COLO829 (cell line): Measurements from ENCODE around the gene ASTN1.

Source experiments
- DNase-seq: peaks from one replicate; pipeline ENCODE4 v3.0.0; 2012; ENCODE audit warnings: low spot score

The ASTN1 gene

GRCh38 chr1:177164380-177165068 is at the start of gene ASTN1:
Gene ASTN1 (minus strand): TSS chr1:177164712. CDS start chr1:177164676, 36 bp downstream.
- DNase-seq, result no peak

DNA sequence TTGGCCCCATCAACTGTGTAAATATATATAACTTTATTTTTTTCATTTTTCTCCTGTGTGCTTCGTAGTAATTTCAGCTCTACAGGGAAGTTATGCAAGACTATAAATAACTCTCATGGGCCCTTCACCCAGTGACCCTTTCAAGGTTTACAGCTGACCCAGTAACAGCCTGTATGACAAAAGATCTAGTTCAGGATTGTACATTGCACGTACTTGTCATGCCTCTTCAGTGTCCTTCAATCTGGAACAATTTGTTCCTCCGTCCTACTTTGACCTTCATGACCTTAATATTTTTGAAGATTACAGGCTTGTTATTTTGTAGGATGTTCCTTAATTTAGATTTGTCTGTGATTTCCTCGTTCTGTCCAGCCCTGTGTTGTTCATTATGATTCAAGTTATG is 46.7 kb upstream of the ASTN1 start:
- no peak for DNase-seq

GRCh38 chr1:177210071-177210470 is 45.6 kb upstream of the ASTN1 start:
- DNase-seq, result no peak

- peak; percentile 71 for DNase-seq
Observed at GRCh38 chr1:177209357-177209756, 44.8 kb upstream of the ASTN1 start.

DNA sequence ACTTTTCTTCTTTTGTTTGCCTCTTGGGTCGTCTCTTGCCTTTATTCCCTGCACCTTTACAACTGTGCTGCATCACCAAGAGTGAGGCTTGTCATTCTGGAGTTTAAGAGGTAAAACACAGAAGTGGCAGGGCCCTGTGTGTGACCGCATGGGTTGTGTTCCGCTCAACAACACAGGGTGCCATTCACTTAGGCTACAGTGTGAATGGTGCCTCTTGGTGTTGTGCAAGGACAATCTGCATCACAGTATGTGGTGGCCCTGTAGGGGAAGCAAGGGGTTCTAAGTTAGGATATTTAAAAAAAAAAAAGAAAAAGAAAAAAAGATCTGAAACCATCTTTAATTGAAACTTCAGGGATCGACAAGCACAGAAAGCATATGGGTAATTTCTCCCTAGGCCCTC is 44.4 kb upstream of the ASTN1 start:
- DNase-seq, result no peak

- DNase-seq, result no peak
Observed at GRCh38 chr1:177206831-177207355, 42.4 kb upstream of the ASTN1 start.

DNA sequence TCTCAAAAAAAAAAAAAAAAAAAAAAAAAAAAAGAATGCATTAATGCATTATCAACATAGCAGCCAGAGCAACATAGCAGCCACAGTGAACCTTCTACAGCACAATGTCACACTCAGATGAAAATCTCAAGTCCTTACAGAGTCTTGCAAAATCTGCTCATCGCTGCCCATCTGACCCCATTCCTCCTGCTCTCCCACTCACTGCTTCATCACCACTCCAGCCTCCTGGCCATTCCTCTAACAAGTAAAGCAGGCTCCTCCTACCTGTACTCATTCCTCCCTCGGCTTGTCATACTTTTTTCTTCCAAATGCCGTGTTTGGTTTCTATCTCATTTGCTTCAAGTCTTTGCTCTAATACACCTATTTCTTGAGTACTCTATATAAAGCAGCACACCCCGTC is 35.8 kb upstream of the ASTN1 start:
- no peak for DNase-seq

DNA sequence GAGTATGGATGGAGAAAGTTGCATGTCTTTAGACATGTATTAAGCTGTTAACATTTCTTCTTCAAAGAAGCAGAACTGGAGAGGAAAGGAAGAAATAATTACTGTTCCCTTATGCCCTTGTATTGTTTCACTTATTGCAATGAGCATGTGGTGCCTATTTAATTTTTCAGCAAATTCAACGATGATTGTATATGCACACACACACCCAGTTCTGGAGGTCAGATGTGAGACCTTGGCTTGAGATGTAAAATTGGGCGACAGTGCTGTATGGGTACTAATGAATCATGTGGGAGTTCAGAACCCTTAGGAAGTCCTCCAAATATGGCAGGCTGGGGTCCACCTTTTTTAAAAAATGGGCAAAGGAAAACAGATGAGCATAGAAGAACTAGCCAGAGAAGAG is 33.7 kb upstream of the ASTN1 start:
- no peak for DNase-seq

- DNase-seq, result no peak
Observed at GRCh38 chr1:177190308-177190970, 25.9 kb upstream of the ASTN1 start.

GRCh38 chr1:177186639-177187038 is 22.1 kb upstream of the ASTN1 start:
- no peak for DNase-seq

GRCh38 chr1:177185209-177185608 is 20.7 kb upstream of the ASTN1 start:
- DNase-seq, result peak; percentile 34

DNA sequence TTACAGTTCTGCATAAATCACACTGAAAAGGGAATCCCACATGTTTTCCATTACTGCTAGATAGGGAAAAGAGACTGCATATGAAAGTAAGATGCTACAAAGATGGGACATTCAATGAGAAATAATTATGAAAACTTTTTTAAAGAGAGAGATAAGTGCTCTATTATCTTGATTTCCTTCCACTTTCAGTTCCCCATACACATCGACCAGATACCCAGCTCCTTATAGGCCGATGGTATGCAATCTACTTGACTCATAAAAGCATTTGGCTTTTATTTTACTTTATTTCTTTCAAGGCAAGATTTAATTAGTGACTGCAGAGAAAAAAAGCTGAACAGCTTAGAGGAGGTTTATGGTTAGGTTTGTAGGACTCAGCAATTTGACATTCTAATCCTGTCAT is 19.3 kb upstream of the ASTN1 start:
- DNase-seq, result no peak

- DNase-seq, result peak; percentile 79
Observed at GRCh38 chr1:177181631-177182291, 17.2 kb upstream of the ASTN1 start.

DNA sequence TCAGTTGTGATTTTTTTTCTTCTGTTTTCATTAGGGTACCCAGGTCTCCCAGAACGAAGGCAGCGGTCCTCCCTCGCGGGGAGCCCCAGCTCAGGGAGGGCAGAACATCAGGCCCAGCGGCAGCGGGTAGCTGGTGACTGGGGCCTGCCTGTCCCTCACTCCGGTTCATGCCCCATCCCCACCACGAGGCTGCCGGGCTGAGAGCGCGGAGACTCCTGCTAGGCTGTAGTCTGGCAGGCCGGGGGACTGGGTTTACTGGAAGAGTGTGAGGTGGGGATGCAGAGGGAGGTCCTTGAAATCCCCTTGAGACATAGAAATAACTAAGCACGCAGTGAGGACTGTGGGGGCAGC is 16.7 kb upstream of the ASTN1 start:
- DNase-seq, result no peak

DNA sequence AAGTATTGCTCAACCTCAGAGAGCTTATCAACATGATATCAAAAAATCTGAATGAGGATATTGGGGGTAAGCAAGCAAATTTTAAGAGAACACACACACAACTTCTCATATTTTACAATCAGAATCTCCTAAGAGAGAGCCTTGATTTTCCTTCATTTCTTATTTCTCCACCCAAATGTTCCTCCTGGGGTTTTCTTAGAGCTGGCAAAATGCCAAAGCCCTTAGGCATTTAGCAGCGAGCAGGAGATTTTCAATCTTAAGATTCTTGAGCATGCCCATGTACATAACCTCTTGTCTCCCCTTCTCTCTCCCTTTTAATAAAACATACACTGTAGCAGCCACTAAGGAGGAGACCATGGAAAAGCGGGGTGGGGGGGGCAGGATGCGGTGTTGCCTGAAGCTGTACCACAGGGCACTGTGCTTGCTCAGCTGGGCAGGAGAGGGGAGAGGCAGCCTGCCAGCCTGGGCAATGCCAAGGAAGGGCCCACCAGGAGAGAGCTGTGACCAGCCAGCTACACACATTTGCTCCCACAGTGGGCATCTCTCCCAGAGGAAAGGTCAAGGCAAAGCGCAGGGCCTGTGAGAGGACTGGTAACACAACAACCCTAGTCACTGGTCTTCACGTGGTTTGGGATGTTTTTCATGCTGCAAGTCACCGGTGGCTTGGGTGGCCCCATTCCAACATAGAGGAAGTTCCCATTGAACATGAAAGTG is 10.6 kb upstream of the ASTN1 start:
- no peak for DNase-seq

DNA sequence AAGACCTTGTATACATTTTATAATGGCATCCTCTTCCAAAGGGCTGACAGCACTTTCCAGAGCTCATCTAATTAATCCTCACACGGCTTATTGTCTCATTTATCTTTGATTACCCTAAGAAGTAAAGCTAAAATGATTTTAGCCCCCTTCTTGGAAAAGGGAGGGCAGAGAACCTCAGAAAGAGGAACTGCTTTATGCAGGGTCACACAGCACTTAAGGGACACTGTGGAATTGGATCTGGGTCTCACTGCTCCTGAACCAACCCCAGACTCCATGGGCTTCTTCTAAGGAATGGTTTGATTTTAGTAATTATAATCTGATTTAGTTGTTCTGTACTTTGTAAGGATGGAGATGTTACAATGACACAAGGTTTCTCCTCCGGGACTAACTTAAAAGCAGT is 9.5 kb upstream of the ASTN1 start:
- no peak for DNase-seq

- DNase-seq, result no peak
Observed at GRCh38 chr1:177172866-177173265, 8.4 kb upstream of the ASTN1 start.

- no peak for DNase-seq
Observed at GRCh38 chr1:177172272-177172671, 7.8 kb upstream of the ASTN1 start.

DNA sequence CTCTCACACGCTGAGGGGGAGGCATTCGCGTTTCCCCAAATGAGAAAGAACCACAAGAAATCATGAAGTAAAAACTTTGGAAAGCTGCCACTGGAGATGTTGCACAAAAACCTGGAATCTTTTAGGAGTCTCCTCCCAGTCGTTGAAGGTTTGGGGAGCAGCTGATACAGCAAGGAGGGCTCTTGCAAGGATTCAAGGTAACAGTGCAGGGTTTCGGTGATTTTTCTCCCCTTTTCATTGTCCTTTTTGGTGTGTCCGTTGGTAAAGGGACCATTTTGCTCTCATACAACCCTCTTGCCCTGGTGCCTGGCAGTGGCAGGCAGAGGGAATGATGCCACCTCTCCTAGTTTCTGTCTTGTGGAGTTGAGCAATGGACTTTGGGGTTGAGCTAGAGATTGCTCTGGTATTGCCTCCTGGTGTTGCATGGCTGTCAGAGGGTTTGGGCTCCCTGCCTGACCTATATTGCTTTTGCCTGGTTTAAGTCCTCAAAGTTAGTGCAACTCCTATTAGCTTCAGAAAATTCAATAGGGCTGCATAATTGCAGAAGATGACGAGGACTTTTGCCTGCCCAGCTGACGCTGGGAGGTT is 7.1 kb upstream of the ASTN1 start:
- DNase-seq, result no peak

DNA sequence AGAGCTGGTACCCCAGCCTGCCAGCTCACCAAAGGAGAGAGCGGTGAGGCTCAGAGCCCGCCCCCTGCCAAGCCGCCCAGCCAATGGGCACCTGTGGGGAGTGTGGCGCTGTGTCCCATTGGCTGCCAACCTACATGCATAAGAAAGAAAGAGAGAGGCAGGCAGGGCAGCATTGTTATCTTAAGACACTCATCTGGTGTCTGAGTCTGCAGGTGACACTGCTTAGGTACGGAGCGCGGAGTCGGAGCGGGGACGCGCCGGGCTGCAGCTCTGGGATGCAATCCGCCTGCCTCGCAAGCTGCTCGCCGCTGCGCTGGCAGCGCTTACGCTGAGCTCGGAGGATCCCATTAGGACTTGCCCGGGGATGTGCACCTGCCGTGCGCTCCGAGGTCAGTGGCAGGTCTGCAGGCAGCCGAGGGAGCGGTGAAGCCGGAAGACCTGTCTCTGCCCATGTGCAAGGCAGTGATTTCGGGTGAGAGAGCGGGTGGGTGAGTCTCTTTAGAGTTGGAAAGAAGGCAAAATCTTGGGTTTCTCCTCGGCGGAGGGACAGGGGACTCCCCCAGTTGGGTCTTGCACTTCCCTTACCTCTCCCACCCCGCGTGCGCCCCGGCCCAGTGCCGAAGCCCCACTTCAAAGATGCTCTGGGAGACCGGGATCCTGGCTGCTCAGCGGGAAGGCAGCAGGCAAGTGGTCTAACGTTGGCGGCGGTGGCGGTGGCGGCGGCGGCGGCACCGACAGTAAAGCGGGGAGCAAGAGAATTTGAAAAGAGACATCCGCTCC is 6.4 kb upstream of the ASTN1 start, which contains the start of gene BRINP2:
TSS of gene BRINP2 (plus strand) at position 203 of the 780 bp plus-strand sequence. CDS start 58,919 bp downstream, outside the sequence.
- peak; percentile 16 for DNase-seq

DNA sequence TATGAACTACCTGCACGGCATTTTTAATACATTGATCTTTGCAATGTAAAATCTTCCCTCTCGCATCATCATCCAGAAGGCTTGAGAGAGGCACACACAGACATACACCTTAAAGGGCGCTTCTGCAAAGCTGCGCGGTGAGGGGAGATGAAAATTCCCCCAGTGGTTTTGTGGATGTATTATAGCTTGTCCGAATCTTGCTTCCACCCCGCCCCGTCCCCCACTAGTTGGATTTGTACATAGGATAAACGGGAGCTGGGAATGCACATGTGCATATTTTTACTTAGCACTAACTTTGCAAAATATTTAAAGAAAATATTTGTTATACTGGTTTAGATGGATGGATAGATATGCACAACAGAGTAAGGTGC is 542 bp upstream of the ASTN1 start:
- no peak for DNase-seq
